G401.6 (cell line): ENCODE results near the gene PTPRD.
"Not testable (repeated sequence)": the region's sequence is repeated elsewhere in the genome, so short reads cannot be mapped to it uniquely, and the experiment has no call there.

Source experiments
- FAIRE-seq: peaks from 2 replicates; lab custom pipeline; 2012; peaks lifted over from hg19 to GRCh38; lab: Jason Lieb, UNC

PTPRD gene

GRCh38 chr9:9483175-9483574 is 1129.6 kb downstream of the PTPRD start:
- no peak for FAIRE-seq

GRCh38 chr9:9478741-9479140 is 1134.1 kb downstream of the PTPRD start:
- FAIRE-seq, result no peak

- no peak for FAIRE-seq
These were observed 1143.5 kb downstream of the PTPRD start for GRCh38 chr9:9469271-9469670.

- not testable (repeated sequence) for FAIRE-seq
These were observed 1170.9 kb downstream of the PTPRD start for GRCh38 chr9:9441874-9442273.

GRCh38 chr9:9437641-9438040 is 1175.2 kb downstream of the PTPRD start:
- no peak for FAIRE-seq

- FAIRE-seq, result not testable (repeated sequence)
These were observed 1186.3 kb downstream of the PTPRD start for GRCh38 chr9:9426454-9426853.

GRCh38 chr9:9412241-9412640 is 1200.6 kb downstream of the PTPRD start:
- FAIRE-seq, result no peak

GRCh38 chr9:9410736-9411135 is 1202.1 kb downstream of the PTPRD start:
- no peak for FAIRE-seq

- no peak for FAIRE-seq
These were observed 1212.8 kb downstream of the PTPRD start for GRCh38 chr9:9399982-9400381.

- no peak for FAIRE-seq
These were observed 1216.3 kb downstream of the PTPRD start for GRCh38 chr9:9396518-9396917.

- no peak for FAIRE-seq
These were observed 1217.3 kb downstream of the PTPRD start for GRCh38 chr9:9395539-9395938.

- FAIRE-seq, result no peak
These were observed 1220.0 kb downstream of the PTPRD start for GRCh38 chr9:9392755-9393154.

- no peak for FAIRE-seq
These were observed 1222.9 kb downstream of the PTPRD start for GRCh38 chr9:9389904-9390303.

GRCh38 chr9:9387511-9388115 is 1225.2 kb downstream of the PTPRD start:
- no peak for FAIRE-seq

- no peak for FAIRE-seq
These were observed 1250.5 kb downstream of the PTPRD start for GRCh38 chr9:9362332-9362731.

GRCh38 chr9:9352877-9353481 is 1259.8 kb downstream of the PTPRD start:
- FAIRE-seq, result no peak

GRCh38 chr9:9341203-9341602 is 1271.6 kb downstream of the PTPRD start:
- FAIRE-seq, result no peak

- FAIRE-seq, result no peak
These were observed 1275.7 kb downstream of the PTPRD start for GRCh38 chr9:9337129-9337528.

- no peak for FAIRE-seq
These were observed 1286.1 kb downstream of the PTPRD start for GRCh38 chr9:9326749-9327148.

- no peak for FAIRE-seq
These were observed 1293.8 kb downstream of the PTPRD start for GRCh38 chr9:9319007-9319406.

- not testable (repeated sequence) for FAIRE-seq
These were observed 1302.1 kb downstream of the PTPRD start for GRCh38 chr9:9310743-9311142.

GRCh38 chr9:9305600-9305999 is 1307.2 kb downstream of the PTPRD start:
- FAIRE-seq, result no peak

- no peak for FAIRE-seq
These were observed 1313.7 kb downstream of the PTPRD start for GRCh38 chr9:9299134-9299533.

- FAIRE-seq, result no peak
These were observed 1326.8 kb downstream of the PTPRD start for GRCh38 chr9:9286001-9286400.
